B cell (primary cell): ENCODE data around the gene HNRNPD. TPM values are rescaled to one million over a fixed set of nuclear protein-coding genes. Genes with fewer than 3 reads are reported as not detected.

Source experiments
- ATAC-seq: fragments of 200-7000 bp; cut with Tn5 transposase; one replicate; pipeline ENCODE4 v1.10.0; 2021; ENCODE audit warnings: low read depth, mild to moderate bottlenecking, moderate number of reproducible peaks, moderate library complexity
- CTCF ChIA-PET: fragments of 350-600 bp; sonication (Branson Sonifier 250); formaldehyde crosslinking; loops from one replicate; lab custom pipeline; 2021; ENCODE audit warnings: antibody characterized with exemption, inconsistent platforms; lab: Charles Lee
- POLR2A ChIA-PET: fragments of 350-600 bp; sonication (Branson Sonifier 250); formaldehyde crosslinking; loops from one replicate; lab custom pipeline; 2021; ENCODE audit warnings: antibody characterized with exemption; lab: Charles Lee
- DNase-seq: peaks from one replicate; pipeline ENCODE4 v3.0.0; 2013
- H2AFZ ChIP-seq: 2 replicates; pipeline ENCODE4 v1.6.1; 2012; ENCODE audit warnings: mild to moderate bottlenecking, low read depth, low read length; ENCODE audit not compliant: insufficient read depth, poor library complexity, severe bottlenecking
- H3K27ac ChIP-seq, 2 donors: 1 replicate in 1 of 2; 2 replicates in 1 of 2; pipeline ENCODE4 v1.5.1; 2012 to 2013; ENCODE audit warnings: low read length in 2 of 2, mild to moderate bottlenecking in 2 of 2, moderate library complexity in 1 of 2
- H3K27me3 ChIP-seq, 4 experiments: fragments of 200-600 bp in 1 of 4; sonication (generic) in 1 of 4; replicated peaks in 1 of 4; 1 replicate in 2 of 4; 2 replicates in 2 of 4; pipeline versions ENCODE4 v1.6.1 to v1.7.0; 2013 to 2016; ENCODE audit warnings: low read length in 3 of 4, mild to moderate bottlenecking in 2 of 4, mixed read lengths in 1 of 4, moderate library complexity in 1 of 4; ENCODE audit not compliant: insufficient read depth in 4 of 4, control insufficient read depth in 3 of 4; ENCODE audit errors: control extremely low read depth in 1 of 4
- H3K36me3 ChIP-seq, 2 experiments: replicated peaks in 1 of 2; 1 replicate in 1 of 2; 2 replicates in 1 of 2; pipeline versions ENCODE4 v1.6.1 to v1.7.1; 2013; ENCODE audit warnings: low read length in 1 of 2; ENCODE audit not compliant: insufficient read depth in 2 of 2, control insufficient read depth in 1 of 2; ENCODE audit errors: control extremely low read depth in 1 of 2, extremely low read depth in 1 of 2
- H3K4me1 ChIP-seq, 2 donors: fragments of 200-600 bp in 1 of 2; sonication (generic) in 1 of 2; 1 replicate in 1 of 2; 2 replicates in 1 of 2; pipeline versions ENCODE4 v1.5.1 to v1.6.1; 2013 to 2017; ENCODE audit warnings: low read length in 2 of 2; ENCODE audit not compliant: control insufficient read depth in 2 of 2, insufficient read depth in 2 of 2
- H3K4me2 ChIP-seq: replicated peaks from 2 replicates; pipeline ENCODE3; 2012; ENCODE audit warnings: mild to moderate bottlenecking, low read depth, low read length; ENCODE audit not compliant: poor library complexity, severe bottlenecking
- H3K4me3 ChIP-seq, 5 experiments: fragments of 200-600 bp in 1 of 5; sonication (generic) in 1 of 5; 1 replicate in 3 of 5; 2 replicates in 2 of 5; pipeline versions ENCODE4 v1.5.1 to v1.7.0; 2011 to 2016; ENCODE audit warnings: low read length in 4 of 5, mild to moderate bottlenecking in 4 of 5, low read depth in 2 of 5, control low read depth in 1 of 5, moderate library complexity in 1 of 5; ENCODE audit not compliant: insufficient read depth in 1 of 5; ENCODE audit errors: control extremely low read depth in 1 of 5, extremely low read depth in 1 of 5
- H3K79me2 ChIP-seq: fragments of 200-600 bp; sonication (generic); one replicate; pipeline ENCODE4 v1.6.0; 2016; ENCODE audit warnings: low read length; ENCODE audit not compliant: control insufficient read depth, insufficient read depth
- H3K9ac ChIP-seq: fragments of 200-600 bp; sonication (generic); 2 replicates; pipeline ENCODE4 v1.6.1; 2017; ENCODE audit warnings: mild to moderate bottlenecking, low read length, moderate library complexity
- H3K9me3 ChIP-seq, 3 donors: one replicate each; pipeline versions ENCODE4 v1.6.1 to v1.7.1; 2013; ENCODE audit warnings: low read length in 2 of 3; ENCODE audit not compliant: control insufficient read depth in 2 of 3, insufficient read depth in 1 of 3; ENCODE audit errors: control extremely low read depth in 1 of 3
- H4K20me1 ChIP-seq: 2 replicates; pipeline ENCODE4 v1.6.0; 2012; ENCODE audit warnings: mild to moderate bottlenecking, low read length; ENCODE audit not compliant: insufficient read depth, control insufficient read depth, poor library complexity, severe bottlenecking
- H3K27ac Mint-ChIP-seq: one replicate; pipeline ENCODE4 v1.8.0; 2021; ENCODE audit warnings: mixed read lengths
- H3K27me3 Mint-ChIP-seq: one replicate; pipeline ENCODE4 v1.8.0; 2021; ENCODE audit warnings: mixed read lengths
- H3K4me1 Mint-ChIP-seq: one replicate; pipeline ENCODE4 v1.8.0; 2021; ENCODE audit warnings: mixed read lengths
- H3K4me3 Mint-ChIP-seq: one replicate; pipeline ENCODE4 v1.8.0; 2021; ENCODE audit warnings: mixed read lengths
- H3K9me3 Mint-ChIP-seq: one replicate; pipeline ENCODE4 v1.8.0; 2022; ENCODE audit warnings: mixed read lengths; ENCODE audit not compliant: insufficient read depth
- EZH2 ChIP-seq: IDR thresholded peaks from 2 replicates; pipeline ENCODE4 v1.6.1; 2012; ENCODE audit warnings: borderline replicate concordance, low read depth, mild to moderate bottlenecking, moderate library complexity, low read length; ENCODE audit not compliant: insufficient read depth, poor library complexity, severe bottlenecking
- WGBS: methylation state at CpG from one replicate; pipeline ENCODE4 v1.1.5; 2013; ENCODE audit warnings: missing lambda C conversion rate; ENCODE audit not compliant: insufficient coverage; 5-methylcytosine and 5-hydroxymethylcytosine counted together
- intact Hi-C: fragments of 100-400 bp; cut with micrococcal nuclease; formaldehyde crosslinking; loops from one replicate; pipeline ENCODE4 v1.10.0; 2022
- polyA plus RNA-seq: library from polyadenylated mRNA; depleted of rRNA; stranded (reverse); fragments of >200 nt; gene quantifications from 2 replicates; pipeline ENCODE4 v1.2.3, GENCODE V29; 2012
- total RNA-seq, 2 donors: library from RNA; stranded (reverse); fragments of 120-200 nt in 1 of 2; gene quantifications; 1 replicate in 1 of 2; 2 replicates in 1 of 2; pipeline versions ENCODE4 v1.2.3 to v1.2.4, GENCODE V29; 2013 to 2022
- TF ChIP-seq, protein P1 (sequence below): fragments of 200-600 bp; IDR thresholded peaks from one replicate; pipeline ENCODE4 v1.8.0; 2022; ENCODE audit warnings: antibody characterized with exemption, mild to moderate bottlenecking

HNRNPD gene
- total and polyA plus RNA-seq, 2 donors (not counting 1 experiment from before 2014, with no cell fraction given), result 120 to 280 TPM

DNA sequence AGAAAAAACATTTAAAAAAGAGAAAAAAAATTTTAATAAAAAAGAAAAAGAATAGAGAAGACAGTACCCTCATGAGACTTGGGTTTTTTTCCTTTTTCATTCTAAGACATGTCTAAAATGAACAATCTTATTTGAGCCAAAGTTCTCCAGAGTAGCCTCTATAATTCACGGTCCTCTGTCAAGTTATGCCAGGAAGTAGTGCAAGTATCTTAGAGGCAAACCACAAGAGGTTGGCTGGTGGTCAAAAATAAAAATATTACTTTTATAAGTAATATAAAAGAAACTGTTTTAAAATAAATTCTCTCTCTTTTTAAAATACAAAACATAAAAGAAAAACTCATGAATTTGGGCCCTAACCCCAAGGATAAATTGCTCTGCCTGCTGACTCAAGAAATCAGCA, 29.9 kb upstream of the HNRNPD start:
- no peaks in the 10 kb centered on the region for H3K9me3 ChIP-seq
- H3K4me2 ChIP-seq, result no peak overlapping the region
- peaks cover 3% of the 10 kb centered on the region for H3K27me3 Mint-ChIP-seq
- TF ChIP-seq, protein P1, sequence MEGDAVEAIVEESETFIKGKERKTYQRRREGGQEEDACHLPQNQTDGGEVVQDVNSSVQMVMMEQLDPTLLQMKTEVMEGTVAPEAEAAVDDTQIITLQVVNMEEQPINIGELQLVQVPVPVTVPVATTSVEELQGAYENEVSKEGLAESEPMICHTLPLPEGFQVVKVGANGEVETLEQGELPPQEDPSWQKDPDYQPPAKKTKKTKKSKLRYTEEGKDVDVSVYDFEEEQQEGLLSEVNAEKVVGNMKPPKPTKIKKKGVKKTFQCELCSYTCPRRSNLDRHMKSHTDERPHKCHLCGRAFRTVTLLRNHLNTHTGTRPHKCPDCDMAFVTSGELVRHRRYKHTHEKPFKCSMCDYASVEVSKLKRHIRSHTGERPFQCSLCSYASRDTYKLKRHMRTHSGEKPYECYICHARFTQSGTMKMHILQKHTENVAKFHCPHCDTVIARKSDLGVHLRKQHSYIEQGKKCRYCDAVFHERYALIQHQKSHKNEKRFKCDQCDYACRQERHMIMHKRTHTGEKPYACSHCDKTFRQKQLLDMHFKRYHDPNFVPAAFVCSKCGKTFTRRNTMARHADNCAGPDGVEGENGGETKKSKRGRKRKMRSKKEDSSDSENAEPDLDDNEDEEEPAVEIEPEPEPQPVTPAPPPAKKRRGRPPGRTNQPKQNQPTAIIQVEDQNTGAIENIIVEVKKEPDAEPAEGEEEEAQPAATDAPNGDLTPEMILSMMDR, result no peak
- TF ChIP-seq EZH2, result no peak
- H3K9me3 Mint-ChIP-seq, result no peaks in the 10 kb centered on the region
- H3K27me3 ChIP-seq, result no peaks in the 10 kb centered on the region
- no peak overlapping the region for H3K4me3 ChIP-seq
- H2AFZ ChIP-seq, result no peak overlapping the region
- ATAC-seq (no peak), DNase-seq (no peak)
- peaks cover 0 to under 1% of the 10 kb centered on the region in 2 donors for H3K4me1 ChIP-seq
- H3K79me2 ChIP-seq, result no peaks in the 10 kb centered on the region
- no peak overlapping the region for H3K4me3 Mint-ChIP-seq
- intact Hi-C loops, result no loop called here
- CTCF ChIA-PET, result no interaction called here
- H3K27ac Mint-ChIP-seq, result no peak overlapping the region
- no peaks in the 10 kb centered on the region for H4K20me1 ChIP-seq
- POLR2A ChIA-PET, result no interaction called here
- H3K27ac ChIP-seq, result no peak overlapping the region
- no peaks in the 10 kb centered on the region for H3K4me1 Mint-ChIP-seq
- no CpG with 5 or more reads among the region's 1 CpG for WGBS
- H3K9ac ChIP-seq, result no peak overlapping the region
- H3K36me3 ChIP-seq, result no peaks in the 10 kb centered on the region

DNA sequence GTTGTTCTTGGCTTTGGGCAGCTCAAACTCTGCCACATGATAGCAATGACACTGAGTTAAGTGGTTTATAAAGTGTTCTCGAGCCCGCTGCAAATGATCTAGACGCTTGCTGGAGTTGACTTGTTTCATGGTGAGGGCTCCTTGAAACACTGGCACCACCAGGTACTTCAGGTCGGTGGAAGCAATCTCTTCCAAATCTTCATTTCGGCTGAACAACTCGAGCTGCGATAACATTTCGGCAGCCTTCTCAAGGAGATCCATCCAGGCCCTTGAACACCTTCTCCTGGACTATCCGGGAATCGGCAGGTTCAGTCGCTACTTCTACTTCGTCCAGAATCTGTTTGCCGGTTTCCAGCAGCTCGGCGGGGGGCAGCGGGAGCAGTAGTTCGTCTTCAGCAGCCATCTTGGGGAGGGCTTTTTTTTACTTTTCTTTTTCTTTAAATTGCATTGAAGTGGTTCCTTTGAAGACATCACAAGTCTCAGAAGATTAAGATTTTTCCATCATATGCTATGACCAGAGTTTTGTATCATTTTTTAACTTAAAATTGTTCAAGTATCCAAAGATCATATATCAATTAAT, 28.5 kb upstream of the HNRNPD start:
- Histone ChIP-seq H4K20me1 (no peaks in the 10 kb centered on the region), H3K4me3 (no peak overlapping the region), H3K4me2 (no peak overlapping the region), H3K4me1 (peaks cover 0 to 8% of the 10 kb centered on the region in 2 donors), H3K27ac (no peak overlapping the region), H3K9me3 (no peaks in the 10 kb centered on the region), H3K79me2 (no peaks in the 10 kb centered on the region), H3K9ac (no peak overlapping the region), H2AFZ (no peak overlapping the region), H3K36me3 (no peaks in the 10 kb centered on the region), H3K27me3 (no peaks in the 10 kb centered on the region)
- Mint-ChIP-seq H3K4me3 (no peak overlapping the region), H3K9me3 (no peaks in the 10 kb centered on the region), H3K27me3 (peaks cover 3% of the 10 kb centered on the region), H3K27ac (no peak overlapping the region), H3K4me1 (peaks cover 5% of the 10 kb centered on the region)
- intact Hi-C loops, result no loop called here
- ChIA-PET POLR2A (no interaction called here), CTCF (no interaction called here)
- ATAC-seq, result no peak
- no peak for DNase-seq
- no peak for TF ChIP-seq EZH2
- TF ChIP-seq, protein P1, result no peak
- 97% methylated on average over 12 of the region's 17 CpGs for WGBS
